OCI-LY7 (cell line): Measurements from ENCODE around the gene CUX1. TPM values are rescaled to one million over a fixed set of nuclear protein-coding genes. Genes with fewer than 3 reads are reported as not detected.

Source experiments
- BruUV-seq: library from RNA; stranded (reverse); fragments of 400-500 nt; replicated peaks from 2 replicates; lab custom pipeline; 2021; lab: Mats Ljungman, UMichigan
- CTCF ChIA-PET: fragments of 300-600 bp; sonication (Branson Sonifier 250); formaldehyde crosslinking; loops from one replicate; lab custom pipeline; 2022; ENCODE audit warnings: antibody characterized with exemption; ENCODE audit not compliant: unreplicated experiment; lab: Charles Lee
- POLR2A ChIA-PET: fragments of 300-600 bp; sonication (Branson Sonifier 250); formaldehyde crosslinking; loops from one replicate; lab custom pipeline; 2022; ENCODE audit warnings: antibody characterized with exemption; lab: Charles Lee
- DNase-seq: peaks from one replicate; pipeline ENCODE4 v3.0.0-alpha.2; 2015; ENCODE audit warnings: low spot score
- H2AFZ ChIP-seq: fragments of 200-600 bp; sonication (generic), shearing (Covaris generic); 2 replicates; pipeline ENCODE4 v1.6.1; 2014; ENCODE audit warnings: mild to moderate bottlenecking, antibody characterized with exemption, low read length, moderate library complexity
- H3K27ac ChIP-seq: fragments of 200-600 bp; sonication (generic); 2 replicates; pipeline ENCODE4 v1.5.1; 2014; ENCODE audit warnings: mixed run types, low read depth, mild to moderate bottlenecking, moderate library complexity, low read length, inconsistent platforms; ENCODE audit not compliant: poor library complexity, severe bottlenecking
- H3K36me3 ChIP-seq: fragments of 200-600 bp; sonication (generic); 2 replicates; pipeline ENCODE4 v1.6.1; 2014; ENCODE audit warnings: mild to moderate bottlenecking, antibody characterized with exemption, low read length, moderate library complexity, mixed read lengths; ENCODE audit not compliant: insufficient read depth
- H3K4me1 ChIP-seq: fragments of 200-600 bp; sonication (generic); 2 replicates; pipeline ENCODE4 v1.5.1; 2014; ENCODE audit warnings: mild to moderate bottlenecking, low read length; ENCODE audit not compliant: insufficient read depth, poor library complexity, severe bottlenecking
- H3K4me2 ChIP-seq: fragments of 200-600 bp; sonication (generic); 2 replicates; pipeline ENCODE4 v1.6.1; 2014; ENCODE audit warnings: mild to moderate bottlenecking, low read length
- H3K4me3 ChIP-seq: fragments of 200-600 bp; sonication (generic); 2 replicates; pipeline ENCODE4 v1.5.1; 2014; ENCODE audit warnings: mild to moderate bottlenecking, low read depth, low read length; ENCODE audit not compliant: poor library complexity, severe bottlenecking
- H3K79me2 ChIP-seq: fragments of 200-600 bp; sonication (generic); 2 replicates; pipeline ENCODE4 v1.6.1; 2016; ENCODE audit warnings: low read depth, mild to moderate bottlenecking, low read length, moderate library complexity, mixed read lengths; ENCODE audit not compliant: insufficient read depth
- H3K9me2 ChIP-seq: fragments of 200-600 bp; sonication (generic); 2 replicates; pipeline ENCODE4 v1.6.1; 2016; ENCODE audit warnings: mild to moderate bottlenecking, low read length, mixed read lengths; ENCODE audit not compliant: insufficient read depth
- H3K9me3 ChIP-seq: fragments of 200-600 bp; sonication (generic); 2 replicates; pipeline ENCODE4 v1.6.1; 2014; ENCODE audit warnings: mild to moderate bottlenecking, mixed run types, low read length, mixed read lengths
- H4K20me1 ChIP-seq: fragments of 200-600 bp; sonication (generic); 2 replicates; pipeline ENCODE4 v1.6.1; 2014; ENCODE audit warnings: mild to moderate bottlenecking, antibody characterized with exemption, low read length, moderate library complexity, mixed read lengths; ENCODE audit not compliant: insufficient read depth
- EZH2phosphoT487 ChIP-seq: fragments of 200-600 bp; sonication (generic); IDR thresholded peaks from 2 replicates; pipeline ENCODE4 v1.6.1; 2018; ENCODE audit warnings: low read depth, borderline replicate concordance, mild to moderate bottlenecking, mixed run types, antibody characterized with exemption, low read length, moderate library complexity, mixed read lengths
- intact Hi-C: fragments of 100-400 bp; cut with micrococcal nuclease; formaldehyde crosslinking; loops from one replicate; pipeline ENCODE4 v1.10.0; 2022; ENCODE audit not compliant: unreplicated experiment
- total RNA-seq, 2 experiments: library from RNA; depleted of rRNA in 1 of 2; stranded (reverse); fragments of >200 nt in 1 of 2; shearing (Covaris generic) in 1 of 2; gene quantifications; 2 replicates each; pipeline ENCODE4 v1.2.3, GENCODE V29; 2014 to 2022
- TF ChIP-seq, protein P1 (sequence below): fragments of 200-600 bp; sonication (generic); conservative IDR thresholded peaks from 2 replicates; pipeline ENCODE4 v1.5.1; 2014; ENCODE audit warnings: mild to moderate bottlenecking, antibody characterized with exemption, low read length, moderate library complexity, mixed read lengths

The CUX1 gene
- total RNA-seq, 2 experiments from 2014 or later = 143 to 199 TPM

DNA sequence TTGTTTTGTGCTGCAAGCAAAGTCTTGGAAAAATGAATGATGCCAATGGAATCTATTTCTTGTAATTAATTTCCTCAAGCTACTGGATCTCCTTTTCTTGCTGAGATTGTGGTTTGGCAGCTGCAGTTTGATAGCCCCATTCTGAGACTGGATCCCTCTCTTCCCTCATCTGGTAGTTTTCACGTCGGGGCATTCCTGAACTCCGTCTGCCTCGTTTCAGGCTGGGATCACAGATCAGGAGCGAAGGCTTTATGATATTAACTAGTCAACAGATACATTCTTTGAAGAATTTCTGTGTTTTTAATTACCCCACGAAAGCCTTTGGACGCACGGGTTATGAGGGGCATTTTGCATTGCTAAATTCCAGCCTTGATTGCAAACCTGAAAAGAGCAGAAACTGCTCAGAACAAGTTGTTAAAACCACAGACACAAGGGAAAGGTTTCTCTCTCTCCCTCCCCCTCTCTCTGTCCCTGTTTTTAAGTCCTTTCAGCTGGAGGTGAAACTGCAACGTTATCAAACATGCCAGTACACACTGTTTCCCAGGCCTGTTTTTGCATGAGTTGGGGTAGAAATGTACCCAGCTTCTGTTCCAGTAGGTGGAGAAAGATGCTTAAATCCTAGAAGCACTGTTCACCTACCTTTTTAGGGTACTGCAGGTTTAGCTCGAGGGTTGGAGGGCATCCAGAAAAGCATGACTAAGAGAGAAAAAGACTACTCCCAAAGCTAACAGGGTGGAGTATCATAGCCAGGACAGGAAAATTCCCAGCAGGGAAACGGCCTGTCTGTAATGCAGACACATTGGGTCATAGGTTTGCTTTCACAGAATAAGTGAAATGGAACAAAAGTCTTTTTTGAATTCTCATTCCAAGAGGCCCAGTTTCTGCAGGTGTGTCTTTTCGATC is 124.3 kb downstream of the CUX1 start:
- ChIA-PET POLR2A (interaction anchor here (0.5 to 1.8 kb wide), 7 partner anchors 40 to 118 kb away, joined by 3 to 6 read pairs (median 4); no protein-coding TSS in a partner anchor), CTCF (interaction anchor here (0.6 kb wide), 1 partner anchor 60 kb away, joined by 3 read pairs; no protein-coding TSS in a partner anchor)
- Histone ChIP-seq H2AFZ (no peak overlapping the region), H3K4me2 (peak overlapping the region; percentile 76), H3K9me2 (no peaks in the 10 kb centered on the region), H3K27ac (peak overlapping the region; percentile 72), H3K4me3 (no peak overlapping the region), H3K9me3 (no peaks in the 10 kb centered on the region), H3K4me1 (peaks cover 83% of the 10 kb centered on the region), H3K36me3 (peaks cover 60% of the 10 kb centered on the region), H3K79me2 (peaks cover 97% of the 10 kb centered on the region), H4K20me1 (peaks cover 13% of the 10 kb centered on the region)
- no peak for TF ChIP-seq EZH2phosphoT487
- TF ChIP-seq, protein P1, sequence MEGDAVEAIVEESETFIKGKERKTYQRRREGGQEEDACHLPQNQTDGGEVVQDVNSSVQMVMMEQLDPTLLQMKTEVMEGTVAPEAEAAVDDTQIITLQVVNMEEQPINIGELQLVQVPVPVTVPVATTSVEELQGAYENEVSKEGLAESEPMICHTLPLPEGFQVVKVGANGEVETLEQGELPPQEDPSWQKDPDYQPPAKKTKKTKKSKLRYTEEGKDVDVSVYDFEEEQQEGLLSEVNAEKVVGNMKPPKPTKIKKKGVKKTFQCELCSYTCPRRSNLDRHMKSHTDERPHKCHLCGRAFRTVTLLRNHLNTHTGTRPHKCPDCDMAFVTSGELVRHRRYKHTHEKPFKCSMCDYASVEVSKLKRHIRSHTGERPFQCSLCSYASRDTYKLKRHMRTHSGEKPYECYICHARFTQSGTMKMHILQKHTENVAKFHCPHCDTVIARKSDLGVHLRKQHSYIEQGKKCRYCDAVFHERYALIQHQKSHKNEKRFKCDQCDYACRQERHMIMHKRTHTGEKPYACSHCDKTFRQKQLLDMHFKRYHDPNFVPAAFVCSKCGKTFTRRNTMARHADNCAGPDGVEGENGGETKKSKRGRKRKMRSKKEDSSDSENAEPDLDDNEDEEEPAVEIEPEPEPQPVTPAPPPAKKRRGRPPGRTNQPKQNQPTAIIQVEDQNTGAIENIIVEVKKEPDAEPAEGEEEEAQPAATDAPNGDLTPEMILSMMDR = no peak
- DNase-seq = no peak
- BruUV-seq = TSS peak; percentile 12
- intact Hi-C loops = no loop called here

- BruUV-seq = no TSS peak
- no peak overlapping the region for H3K4me3 ChIP-seq
- CTCF ChIA-PET = no interaction called here
- H3K9me3 ChIP-seq = no peaks in the 10 kb centered on the region
- TF ChIP-seq, protein P1 = no peak
- TF ChIP-seq EZH2phosphoT487 = no peak
- peaks cover 97% of the 10 kb centered on the region for H3K79me2 ChIP-seq
- no peak for DNase-seq
- H2AFZ ChIP-seq = no peak overlapping the region
- H3K27ac ChIP-seq = peak overlapping the region; percentile 72
- peak overlapping the region; percentile 76; the same call in 1 of the 2 replicates for H3K4me2 ChIP-seq
- intact Hi-C loops = no loop called here
- peaks cover 13% of the 10 kb centered on the region for H4K20me1 ChIP-seq
- H3K36me3 ChIP-seq = peaks cover 56% of the 10 kb centered on the region
- H3K4me1 ChIP-seq = peaks cover 83% of the 10 kb centered on the region
- no peaks in the 10 kb centered on the region for H3K9me2 ChIP-seq
- POLR2A ChIA-PET = interaction anchor here (0.5 to 1.8 kb wide), 5 partner anchors 49 to 456 kb away, joined by 4 to 8 read pairs (median 4); no protein-coding TSS in a partner anchor
These were observed 125.3 kb downstream of the CUX1 start for GRCh38 chr7:101942603-101943210.
